H9 (cell line): ENCODE results near the gene B4GALT3. TPM values are rescaled to one million over a fixed set of nuclear protein-coding genes. Genes with fewer than 3 reads are reported as not detected.

Experiments
- DNase-seq: peaks from one replicate; pipeline ENCODE4 v3.0.0-alpha.2; 2017
- H2AFZ ChIP-seq: one replicate; pipeline ENCODE4 v1.6.1; 2013; ENCODE audit warnings: mild to moderate bottlenecking, low read length, control low read depth, moderate library complexity
- H2AK5ac ChIP-seq: 2 replicates; pipeline ENCODE4 v1.6.1; 2013; ENCODE audit warnings: low read length, control low read depth, mixed read lengths; ENCODE audit not compliant: insufficient read length
- H2BK120ac ChIP-seq: one replicate; pipeline ENCODE4 v1.6.1; 2013; ENCODE audit warnings: low read depth, mild to moderate bottlenecking, low read length, control low read depth, inconsistent platforms; ENCODE audit not compliant: poor library complexity, severe bottlenecking
- H2BK12ac ChIP-seq: 2 replicates; pipeline ENCODE4 v1.6.1; 2013; ENCODE audit warnings: low read length, control low read depth, mixed read lengths, low read depth; ENCODE audit not compliant: insufficient read length
- H2BK15ac ChIP-seq: 2 replicates; pipeline ENCODE4 v1.6.1; 2013; ENCODE audit warnings: low read depth, low read length, control low read depth
- H2BK20ac ChIP-seq: one replicate; pipeline ENCODE4 v1.6.1; 2013; ENCODE audit warnings: low read depth, mild to moderate bottlenecking, low read length, control low read depth, inconsistent platforms; ENCODE audit not compliant: poor library complexity, severe bottlenecking
- H2BK5ac ChIP-seq: 2 replicates; pipeline ENCODE4 v1.6.1; 2013; ENCODE audit warnings: low read length, control low read depth, mixed read lengths; ENCODE audit not compliant: insufficient read length
- H3K14ac ChIP-seq: 2 replicates; pipeline ENCODE4 v1.6.1; 2013; ENCODE audit warnings: low read length, control low read depth; ENCODE audit not compliant: insufficient read depth
- H3K18ac ChIP-seq: 2 replicates; pipeline ENCODE4 v1.6.1; 2013; ENCODE audit warnings: low read depth, mild to moderate bottlenecking, mixed read lengths, low read length, control low read depth; ENCODE audit not compliant: insufficient read length
- H3K23ac ChIP-seq: 2 replicates; pipeline ENCODE4 v1.6.1; 2013; ENCODE audit warnings: low read length, control low read depth, mixed read lengths, low read depth; ENCODE audit not compliant: insufficient read length
- H3K23me2 ChIP-seq: 2 replicates; pipeline ENCODE4 v1.6.1; 2013; ENCODE audit warnings: low read depth, mild to moderate bottlenecking, mixed read lengths, low read length, control low read depth; ENCODE audit not compliant: insufficient read length, poor library complexity, severe bottlenecking
- H3K27ac ChIP-seq: 2 replicates; pipeline ENCODE4 v1.5.1; 2013; ENCODE audit warnings: low read length, control low read depth, mixed read lengths, low read depth; ENCODE audit not compliant: insufficient read length
- H3K27me3 ChIP-seq: 2 replicates; pipeline ENCODE4 v1.6.1; 2013; ENCODE audit warnings: low read length, control low read depth, inconsistent platforms; ENCODE audit not compliant: insufficient read depth
- H3K4ac ChIP-seq: 2 replicates; pipeline ENCODE4 v1.6.1; 2013; ENCODE audit warnings: low read depth, mild to moderate bottlenecking, control low read depth, inconsistent platforms, low read length, moderate library complexity
- H3K4me1 ChIP-seq: 2 replicates; pipeline ENCODE4 v1.6.1; 2013; ENCODE audit warnings: low read length, control low read depth, inconsistent platforms; ENCODE audit not compliant: insufficient read depth
- H3K4me2 ChIP-seq: 2 replicates; pipeline ENCODE4 v1.6.1; 2013; ENCODE audit warnings: low read length, control low read depth, mixed read lengths; ENCODE audit not compliant: insufficient read length, insufficient read depth
- H3K56ac ChIP-seq: 2 replicates; pipeline ENCODE4 v1.6.1; 2013; ENCODE audit warnings: low read depth, mild to moderate bottlenecking, mixed read lengths, low read length, control low read depth; ENCODE audit not compliant: insufficient read length
- H3K79me1 ChIP-seq: 2 replicates; pipeline ENCODE4 v1.6.1; 2013; ENCODE audit warnings: low read depth, mild to moderate bottlenecking, moderate library complexity, low read length, control low read depth, inconsistent platforms; ENCODE audit not compliant: insufficient read depth, poor library complexity, severe bottlenecking
- H3K79me2 ChIP-seq: 2 replicates; pipeline ENCODE4 v1.6.1; 2013; ENCODE audit warnings: low read length, control low read depth, inconsistent platforms; ENCODE audit not compliant: insufficient read depth
- H3K9ac ChIP-seq: 2 replicates; pipeline ENCODE4 v1.6.1; 2013; ENCODE audit warnings: low read length, control low read depth, mixed read lengths; ENCODE audit not compliant: insufficient read length; ENCODE audit errors: extremely low read depth
- H3K9me3 ChIP-seq: one replicate; pipeline ENCODE4 v1.6.1; 2013; ENCODE audit warnings: low read depth, low read length, inconsistent platforms; ENCODE audit not compliant: control insufficient read depth
- H3T11ph ChIP-seq: one replicate; pipeline ENCODE4 v1.6.1; 2013; ENCODE audit warnings: mild to moderate bottlenecking, low read length, control low read depth, inconsistent platforms
- H4K20me1 ChIP-seq: one replicate; pipeline ENCODE4 v1.6.1; 2013; ENCODE audit not compliant: control insufficient read depth, insufficient read length, insufficient read depth
- H4K5ac ChIP-seq: 2 replicates; pipeline ENCODE4 v1.6.1; 2013; ENCODE audit warnings: low read depth, mild to moderate bottlenecking, mixed read lengths, low read length, control low read depth; ENCODE audit not compliant: insufficient read length
- H4K8ac ChIP-seq: replicated peaks from 2 replicates; pipeline ENCODE4 v1.6.1; 2013; ENCODE audit warnings: low read length, control low read depth, mixed read lengths, low read depth; ENCODE audit not compliant: insufficient read length
- H4K91ac ChIP-seq: 2 replicates; pipeline ENCODE4 v1.6.1; 2013; ENCODE audit warnings: low read depth, mild to moderate bottlenecking, moderate library complexity, mixed read lengths, low read length, control low read depth; ENCODE audit not compliant: insufficient read length
- H3K27ac Mint-ChIP-seq, 3 experiments: 2 replicates in 2 of 3; 3 replicates in 1 of 3; pipeline ENCODE4 v1.8.0; 2020 to 2021; ENCODE audit warnings: mixed read lengths in 3 of 3, mild to moderate bottlenecking in 1 of 3, moderate library complexity in 1 of 3
- H3K27me3 Mint-ChIP-seq: 2 replicates; pipeline ENCODE4 v1.8.0; 2021; ENCODE audit warnings: low read depth, mild to moderate bottlenecking, moderate library complexity, mixed read lengths
- H3K36me3 Mint-ChIP-seq, 3 experiments: 2 replicates in 2 of 3; 3 replicates in 1 of 3; pipeline ENCODE4 v1.8.0; 2020 to 2021; ENCODE audit warnings: low read depth in 3 of 3, mixed read lengths in 3 of 3; ENCODE audit not compliant: insufficient read depth in 1 of 3
- H3K4me1 Mint-ChIP-seq, 2 experiments: 2 replicates each; pipeline ENCODE4 v1.8.0; 2020; ENCODE audit warnings: mixed read lengths in 2 of 2
- H3K4me3 Mint-ChIP-seq, 2 experiments: 2 replicates in 1 of 2; 3 replicates in 1 of 2; pipeline ENCODE4 v1.8.0; 2020 to 2021; ENCODE audit warnings: mild to moderate bottlenecking in 2 of 2, mixed read lengths in 2 of 2, moderate library complexity in 1 of 2
- H3K9me3 Mint-ChIP-seq, 2 experiments: 2 replicates in 1 of 2; 3 replicates in 1 of 2; pipeline ENCODE4 v1.8.0; 2020; ENCODE audit warnings: mild to moderate bottlenecking in 2 of 2, mixed read lengths in 2 of 2, moderate library complexity in 1 of 2
- CTCF ChIP-seq: fragments of 200-600 bp; sonication (generic); conservative IDR thresholded peaks from 3 replicates; pipeline ENCODE4 v1.8.0; 2021; ENCODE audit warnings: antibody characterized with exemption, mild to moderate bottlenecking
- WGBS: extraction: QIAGEN DNeasy Blood & Tissue Kit; methylation state at CpG from one replicate; pipeline ENCODE4 v1.1.7; 2013; ENCODE audit warnings: missing lambda C conversion rate, low lambda C conversion rate, mixed read lengths; ENCODE audit not compliant: insufficient read length; ENCODE audit errors: extremely low coverage; 5-methylcytosine and 5-hydroxymethylcytosine counted together
- total RNA-seq: library from RNA; stranded (reverse); gene quantifications from 2 replicates; pipeline ENCODE4 v1.2.1, GENCODE V29; 2021

Gene B4GALT3
- total RNA-seq, 1 experiment from 2014 or later = 31.8 TPM

- H3K27me3 ChIP-seq = no peaks in the 10 kb centered on the region
- peaks cover 6% of the 10 kb centered on the region for H3K23me2 ChIP-seq
- H4K8ac ChIP-seq = no peak overlapping the region
- H4K91ac ChIP-seq = no peak overlapping the region
- Mint-ChIP-seq H3K9me3 (no peaks in the 10 kb centered on the region), H3K36me3 (peaks cover 25 to 70% (median 69%) of the 10 kb centered on the region in 3 experiments; a peak in 6 of 7 replicates), H3K4me1 (peaks cover 13 to 18% of the 10 kb centered on the region in 2 experiments), H3K4me3 (peak overlapping the region in 1 of 2 experiments; percentile 50; a peak in 1 of 5 replicates), H3K27me3 (no peaks in the 10 kb centered on the region), H3K27ac (no peak overlapping the region)
- no peak overlapping the region for H3K14ac ChIP-seq
- H2BK5ac ChIP-seq = no peak overlapping the region
- H3K4me2 ChIP-seq = no peak overlapping the region
- no peak overlapping the region for H3T11ph ChIP-seq
- H4K20me1 ChIP-seq = no peaks in the 10 kb centered on the region
- H2AFZ ChIP-seq = no peak overlapping the region
- H3K4me1 ChIP-seq = no peaks in the 10 kb centered on the region; the same call in 1 of the 2 replicates
- H3K4ac ChIP-seq = no peak overlapping the region
- no peak overlapping the region for H3K27ac ChIP-seq
- no peak overlapping the region for H2BK120ac ChIP-seq
- no peak overlapping the region for H2BK15ac ChIP-seq
- H3K9me3 ChIP-seq = no peaks in the 10 kb centered on the region
- no peaks in the 10 kb centered on the region for H3K79me1 ChIP-seq
- no peak overlapping the region for H3K23ac ChIP-seq
- no peak overlapping the region for H2BK20ac ChIP-seq
- no peak overlapping the region for H3K9ac ChIP-seq
- DNase-seq = no peak
- no CpG with 5 or more reads among the region's 1 CpG for WGBS
- no peak for TF ChIP-seq CTCF
- H2BK12ac ChIP-seq = no peak overlapping the region
- H4K5ac ChIP-seq = no peak overlapping the region
- H3K18ac ChIP-seq = no peak overlapping the region
- no peak overlapping the region for H3K56ac ChIP-seq
- no peak overlapping the region for H2AK5ac ChIP-seq
- no peaks in the 10 kb centered on the region for H3K79me2 ChIP-seq
Measured at GRCh38 chr1:161172349-161172748, 5.0 kb downstream of the B4GALT3 start.
